HUES64 (cell line): ENCODE data around the gene CLCN4.

Source experiments
- H3K27ac ChIP-seq: 2 replicates; pipeline ENCODE4 v1.7.0; 2013; ENCODE audit warnings: low read depth, low read length, inconsistent platforms
- H3K27me3 ChIP-seq: 2 replicates; pipeline ENCODE4 v1.6.1; 2013; ENCODE audit warnings: mild to moderate bottlenecking, low read length; ENCODE audit not compliant: insufficient read depth
- H3K36me3 ChIP-seq: 2 replicates; pipeline ENCODE4 v1.6.1; 2013; ENCODE audit warnings: mild to moderate bottlenecking, low read length; ENCODE audit not compliant: insufficient read depth
- H3K4me1 ChIP-seq: 2 replicates; pipeline ENCODE4 v1.6.1; 2013; ENCODE audit warnings: mild to moderate bottlenecking, low read length, moderate library complexity; ENCODE audit not compliant: insufficient read depth
- H3K4me3 ChIP-seq: 2 replicates; pipeline ENCODE4 v1.5.1; 2013; ENCODE audit warnings: mild to moderate bottlenecking, low read length, moderate library complexity
- H3K9ac ChIP-seq: 2 replicates; pipeline ENCODE4 v1.6.1; 2013; ENCODE audit warnings: mild to moderate bottlenecking, low read depth, low read length
- H3K9me3 ChIP-seq: 2 replicates; pipeline ENCODE4 v1.6.1; 2013; ENCODE audit warnings: low read depth, low read length; ENCODE audit not compliant: insufficient read depth
- WGBS: fragments of 150-250, 120-280 bp; methylation state at CpG from one replicate; pipeline ENCODE4 v1.1.7; 2013; ENCODE audit warnings: missing lambda C conversion rate; 5-methylcytosine and 5-hydroxymethylcytosine counted together

CLCN4 gene

DNA sequence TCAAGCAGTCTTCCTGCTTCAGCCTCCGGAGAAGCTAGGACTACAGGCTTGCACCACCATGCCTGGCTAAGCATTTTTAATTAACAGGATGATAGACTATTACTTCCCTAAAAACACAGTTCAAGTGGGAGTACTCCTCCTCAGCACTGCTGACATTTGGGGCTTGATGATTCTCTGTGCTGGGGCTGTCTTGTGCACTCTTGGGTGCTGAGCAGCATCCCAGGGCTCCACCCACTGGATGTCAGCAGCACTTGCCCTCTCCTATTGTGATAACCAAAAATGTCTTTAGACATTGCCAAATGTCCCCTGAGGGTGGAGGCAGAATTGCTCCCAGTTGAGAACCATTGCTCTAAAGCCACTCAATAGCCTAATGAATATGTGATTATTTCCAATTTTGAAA is 60.4 kb downstream of the CLCN4 start:
- Histone ChIP-seq H3K36me3 (no peaks in the 10 kb centered on the region), H3K27me3 (no peaks in the 10 kb centered on the region), H3K9ac (no peak overlapping the region), H3K27ac (no peak overlapping the region), H3K9me3 (no peaks in the 10 kb centered on the region), H3K4me3 (no peak overlapping the region), H3K4me1 (no peaks in the 10 kb centered on the region)
- WGBS = 100% methylated on average over 1 of the region's 1 CpG

DNA sequence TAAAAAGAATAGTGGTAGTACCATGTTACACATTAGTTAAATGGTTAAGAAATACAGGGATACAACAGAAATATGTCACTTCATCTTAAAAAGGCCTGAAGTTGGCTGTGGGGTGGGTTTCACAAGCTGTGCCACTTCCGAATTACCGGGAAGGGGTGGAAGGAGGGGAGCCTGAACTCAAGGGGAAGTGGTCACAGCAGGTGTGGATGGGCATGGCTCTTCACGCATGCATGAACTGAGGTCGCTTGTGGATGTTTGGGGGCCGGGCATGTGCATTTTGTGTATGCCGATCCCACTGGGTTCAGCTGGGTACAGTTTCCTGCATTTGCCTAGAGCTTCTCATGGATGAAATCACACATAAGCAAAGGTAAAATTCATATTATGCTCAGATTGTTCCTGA is 64.9 kb downstream of the CLCN4 start:
- WGBS = 95% methylated on average over 6 of the region's 6 CpGs
- Histone ChIP-seq H3K9me3 (no peaks in the 10 kb centered on the region), H3K27me3 (no peaks in the 10 kb centered on the region), H3K4me3 (no peak overlapping the region), H3K27ac (no peak overlapping the region), H3K9ac (no peak overlapping the region), H3K4me1 (no peaks in the 10 kb centered on the region), H3K36me3 (no peaks in the 10 kb centered on the region)

DNA sequence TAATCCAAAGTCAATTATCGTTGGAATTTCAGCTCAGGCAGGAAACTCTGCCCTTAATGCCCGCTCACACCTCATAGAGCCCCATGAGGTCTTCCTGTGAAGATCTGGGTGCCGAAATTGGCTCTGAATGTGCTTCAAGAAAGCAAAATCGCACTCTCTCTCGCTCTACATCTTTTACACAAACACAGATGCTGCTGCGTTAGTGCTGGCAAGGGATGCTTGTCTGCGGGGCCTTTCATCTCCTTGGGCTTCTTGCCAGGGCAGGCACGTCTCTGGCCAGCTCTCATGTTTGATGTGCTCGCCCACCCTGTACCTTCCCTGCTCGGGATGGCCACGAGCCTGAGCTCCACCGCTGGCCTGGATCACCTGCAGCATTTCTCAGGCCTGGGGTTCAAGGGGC is 66.5 kb downstream of the CLCN4 start:
- H3K9me3 ChIP-seq = no peaks in the 10 kb centered on the region
- H3K27ac ChIP-seq = no peak overlapping the region
- H3K9ac ChIP-seq = no peak overlapping the region
- WGBS = 94% methylated on average over 12 of the region's 12 CpGs
- H3K27me3 ChIP-seq = no peaks in the 10 kb centered on the region
- no peaks in the 10 kb centered on the region for H3K4me1 ChIP-seq
- H3K36me3 ChIP-seq = no peaks in the 10 kb centered on the region
- no peak overlapping the region for H3K4me3 ChIP-seq

DNA sequence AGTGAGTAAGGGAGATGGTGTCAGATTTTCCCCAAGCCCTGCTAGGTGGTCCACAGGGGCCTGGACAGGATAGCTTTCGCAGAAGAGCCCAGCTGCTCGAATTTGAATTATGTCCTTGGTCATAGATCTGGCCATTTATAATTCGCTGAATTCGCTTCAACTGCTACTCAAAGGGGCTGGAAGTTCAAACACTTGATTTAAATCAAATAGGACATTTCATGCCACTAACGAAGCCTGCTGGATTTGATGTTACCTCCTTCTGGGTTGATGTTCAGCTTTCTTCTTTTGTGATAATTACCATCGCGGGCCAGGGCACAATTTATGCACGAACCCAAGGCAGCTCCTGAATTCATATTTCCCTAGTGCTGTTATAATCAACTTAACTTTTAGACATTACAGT is 67.0 kb downstream of the CLCN4 start:
- Histone ChIP-seq H3K9ac (no peak overlapping the region), H3K9me3 (no peaks in the 10 kb centered on the region), H3K27me3 (no peaks in the 10 kb centered on the region), H3K4me3 (no peak overlapping the region), H3K36me3 (no peaks in the 10 kb centered on the region), H3K4me1 (no peaks in the 10 kb centered on the region), H3K27ac (no peak overlapping the region)
- WGBS = 93% methylated on average over 8 of the region's 8 CpGs

DNA sequence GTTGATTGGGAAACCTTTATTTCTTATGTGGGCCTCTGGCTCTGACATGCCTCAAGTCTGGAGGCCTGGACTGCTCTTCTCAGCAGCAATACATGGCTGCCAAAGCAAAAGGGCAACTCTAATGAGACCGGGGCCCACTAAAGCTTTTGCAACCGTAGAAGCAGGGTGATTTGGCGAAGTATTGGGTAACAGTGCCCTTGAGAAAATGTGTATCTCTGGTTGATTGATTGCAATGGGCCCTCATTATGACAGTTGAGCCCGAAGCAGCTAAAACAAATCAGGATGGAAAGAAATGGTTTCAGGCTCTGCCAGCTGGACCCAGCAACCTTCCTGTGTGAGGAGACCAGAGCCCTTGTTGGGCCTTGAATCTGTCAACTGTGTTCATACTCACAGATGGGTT is 73.4 kb downstream of the CLCN4 start:
- no peaks in the 10 kb centered on the region for H3K9me3 ChIP-seq
- H3K9ac ChIP-seq = no peak overlapping the region
- 96% methylated on average over 4 of the region's 4 CpGs for WGBS
- no peaks in the 10 kb centered on the region for H3K4me1 ChIP-seq
- H3K36me3 ChIP-seq = no peaks in the 10 kb centered on the region
- no peaks in the 10 kb centered on the region for H3K27me3 ChIP-seq
- no peak overlapping the region for H3K4me3 ChIP-seq
- H3K27ac ChIP-seq = no peak overlapping the region

DNA sequence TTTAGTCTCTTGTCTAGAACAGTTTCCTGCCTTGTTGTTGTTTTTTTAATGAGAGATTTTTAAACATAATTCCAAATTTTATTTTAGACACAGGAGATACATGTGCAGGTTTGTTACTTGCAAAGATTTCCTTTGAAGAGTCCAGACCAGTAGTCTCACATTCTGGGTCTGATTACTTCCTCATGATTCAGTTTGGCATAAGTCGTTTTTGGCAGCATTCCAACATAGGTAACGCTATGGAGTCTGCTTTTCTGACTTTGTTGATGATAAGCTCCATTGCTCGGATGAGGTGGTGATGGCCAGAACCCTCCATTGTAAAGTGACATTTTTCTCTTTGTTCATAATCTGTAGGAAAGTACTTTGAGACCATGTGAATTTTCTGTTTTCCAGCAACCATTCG is 74.7 kb downstream of the CLCN4 start:
- H3K27ac ChIP-seq = no peak overlapping the region

DNA sequence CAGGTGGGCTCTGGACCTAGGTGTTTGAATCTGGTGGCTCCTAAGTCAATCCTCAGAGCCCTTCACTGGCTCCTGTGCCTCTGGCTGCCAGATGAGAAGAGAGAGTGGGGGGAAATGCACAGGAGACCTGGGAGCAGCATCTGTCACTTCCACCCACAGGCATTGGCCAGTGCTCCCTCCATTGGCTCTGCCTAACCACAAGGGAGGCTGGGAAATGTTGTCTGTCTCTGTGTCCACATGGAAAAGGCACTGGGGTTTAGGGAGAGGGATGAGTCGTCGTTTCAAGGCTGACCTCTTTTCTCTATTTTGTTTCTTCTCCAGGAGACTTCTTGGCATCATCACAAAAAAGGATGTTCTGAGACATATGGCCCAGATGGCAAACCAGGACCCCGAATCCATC is 76.4 kb downstream of the CLCN4 start:
- Histone ChIP-seq H3K9ac (no peak overlapping the region), H3K4me3 (no peak overlapping the region), H3K36me3 (no peaks in the 10 kb centered on the region), H3K27ac (no peak overlapping the region), H3K27me3 (no peaks in the 10 kb centered on the region), H3K4me1 (no peaks in the 10 kb centered on the region), H3K9me3 (no peaks in the 10 kb centered on the region)
- WGBS = 83% methylated on average over 1 of the region's 3 CpGs

More for the DNA sequence above, 74.7 kb downstream of the CLCN4 start:
- H3K9ac ChIP-seq = no peak overlapping the region
- no peaks in the 10 kb centered on the region for H3K27me3 ChIP-seq
- H3K4me1 ChIP-seq = no peaks in the 10 kb centered on the region
- H3K36me3 ChIP-seq = no peaks in the 10 kb centered on the region
- no peaks in the 10 kb centered on the region for H3K9me3 ChIP-seq
- H3K4me3 ChIP-seq = no peak overlapping the region
- 91% methylated on average over 3 of the region's 4 CpGs for WGBS

DNA sequence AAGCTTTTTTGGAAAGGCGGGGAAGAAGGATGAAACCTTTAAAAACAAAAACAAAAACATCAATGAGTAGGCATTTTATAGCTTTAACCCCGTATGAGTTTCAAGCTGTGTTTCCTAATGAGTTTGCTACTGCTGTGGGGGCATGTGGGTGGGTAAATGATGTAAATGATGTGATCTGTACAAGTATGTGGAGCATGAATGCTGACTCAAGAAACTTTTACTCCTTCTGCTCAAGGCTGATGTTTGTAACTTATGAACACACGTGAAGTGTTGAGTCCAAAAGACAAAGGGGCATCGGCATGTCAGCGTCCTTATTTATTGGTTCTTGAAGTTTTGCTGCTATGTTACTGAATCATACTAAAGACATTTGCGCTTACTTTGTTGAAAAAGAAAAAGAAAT is 76.9 kb downstream of the CLCN4 start:
- Histone ChIP-seq H3K4me3 (no peak overlapping the region), H3K27ac (no peak overlapping the region), H3K36me3 (no peaks in the 10 kb centered on the region), H3K9ac (no peak overlapping the region), H3K4me1 (no peaks in the 10 kb centered on the region), H3K9me3 (no peaks in the 10 kb centered on the region), H3K27me3 (no peaks in the 10 kb centered on the region)
- whole genome bisulfite sequencing = 98% methylated on average over 5 of the region's 6 CpGs

DNA sequence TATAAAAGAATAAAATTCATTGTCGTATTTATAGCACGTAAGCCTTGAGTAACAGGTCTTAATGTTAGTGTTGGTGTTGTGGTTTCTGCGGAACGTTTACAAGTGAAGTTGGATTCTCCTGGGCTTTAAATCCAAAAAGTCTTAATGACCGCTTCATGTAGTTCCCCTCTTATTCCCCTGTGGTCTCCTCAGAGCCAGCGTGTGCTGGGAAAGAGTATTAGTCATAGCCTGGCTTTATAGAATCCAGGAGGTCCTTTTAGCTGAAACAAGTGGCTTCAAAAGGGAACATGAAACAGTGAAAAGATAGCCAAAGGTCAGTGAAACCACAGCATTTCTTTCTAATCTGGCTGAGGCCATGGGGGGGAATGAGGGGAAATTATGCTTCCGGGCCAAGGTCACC is 79.1 kb downstream of the CLCN4 start:
- Histone ChIP-seq H3K4me1 (no peaks in the 10 kb centered on the region), H3K36me3 (no peaks in the 10 kb centered on the region), H3K4me3 (no peak overlapping the region), H3K27ac (no peak overlapping the region), H3K9ac (no peak overlapping the region), H3K27me3 (no peaks in the 10 kb centered on the region), H3K9me3 (no peaks in the 10 kb centered on the region)
- 92% methylated on average over 7 of the region's 7 CpGs for WGBS

DNA sequence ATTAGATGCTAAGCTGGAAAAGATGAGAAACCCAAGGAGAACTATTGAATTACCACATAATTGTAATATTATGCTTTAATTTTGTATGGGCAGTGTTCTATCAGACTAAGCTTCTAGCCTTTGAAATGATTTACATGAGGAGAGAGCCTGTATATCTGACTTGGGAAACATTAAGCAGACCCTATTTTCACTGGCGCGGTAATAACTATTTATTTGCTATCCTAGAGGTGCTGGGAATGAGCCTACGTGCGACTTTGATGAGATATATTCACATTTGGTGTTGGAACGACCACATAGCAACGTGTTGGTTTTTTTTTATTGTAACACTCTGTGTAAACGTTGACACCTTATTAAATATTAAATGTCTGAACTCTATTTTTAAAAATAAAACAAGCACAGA is 80.5 kb downstream of the CLCN4 start:
- Histone ChIP-seq H3K4me3 (no peak overlapping the region), H3K9me3 (no peaks in the 10 kb centered on the region), H3K36me3 (no peaks in the 10 kb centered on the region), H3K9ac (no peak overlapping the region), H3K4me1 (no peaks in the 10 kb centered on the region), H3K27me3 (no peaks in the 10 kb centered on the region), H3K27ac (no peak overlapping the region)
- 96% methylated on average over 4 of the region's 7 CpGs for WGBS

DNA sequence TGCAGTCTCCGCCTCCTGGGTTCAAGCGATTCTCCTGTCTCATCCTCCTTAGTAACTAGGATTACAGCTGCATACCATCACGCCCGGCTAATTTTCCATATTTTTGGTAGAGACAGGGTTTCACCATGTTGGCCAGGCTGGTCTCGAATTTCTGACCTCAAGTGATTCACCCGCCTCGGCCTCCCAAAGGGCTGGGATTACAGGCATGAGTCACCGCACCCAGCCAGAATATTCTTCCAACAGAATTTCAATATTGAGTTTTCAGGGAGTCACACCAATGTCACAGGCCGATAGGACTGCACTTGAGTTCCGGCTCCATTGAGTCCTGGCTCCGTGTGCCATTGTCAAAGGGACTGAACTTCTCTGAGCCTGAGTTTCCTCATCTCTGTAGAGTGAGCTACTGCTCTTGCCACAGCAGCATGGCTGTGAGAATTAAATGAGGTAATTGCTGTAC is 82.9 kb downstream of the CLCN4 start:
- H3K27ac ChIP-seq = no peak overlapping the region
- no peak overlapping the region for H3K4me3 ChIP-seq
- 88% methylated on average over 11 of the region's 11 CpGs for WGBS
- no peak overlapping the region for H3K9ac ChIP-seq
- H3K36me3 ChIP-seq = no peaks in the 10 kb centered on the region
- no peaks in the 10 kb centered on the region for H3K9me3 ChIP-seq
- H3K27me3 ChIP-seq = no peaks in the 10 kb centered on the region
- H3K4me1 ChIP-seq = no peaks in the 10 kb centered on the region

DNA sequence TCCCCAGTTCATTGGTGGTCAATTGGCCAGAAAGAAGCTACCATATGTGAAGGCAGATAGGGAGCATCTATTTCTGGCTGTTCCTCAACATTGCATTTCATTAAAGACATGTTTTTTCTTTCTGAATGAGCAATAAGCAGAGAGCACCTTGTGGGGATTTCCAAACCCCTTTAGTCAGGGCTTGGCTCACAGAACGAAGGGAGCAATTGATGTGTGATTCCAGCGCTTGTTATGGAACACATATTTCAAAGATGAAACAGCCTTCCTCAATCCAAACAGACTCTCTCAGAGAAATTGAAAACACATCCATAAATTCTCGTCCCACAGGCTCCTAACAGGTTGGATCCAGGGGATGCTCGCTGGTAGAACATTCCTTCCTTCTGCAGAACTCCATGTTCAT is 84.1 kb downstream of the CLCN4 start:
- no peaks in the 10 kb centered on the region for H3K4me1 ChIP-seq
- H3K27ac ChIP-seq = no peak overlapping the region
- no peak overlapping the region for H3K4me3 ChIP-seq
- no peak overlapping the region for H3K9ac ChIP-seq
- H3K9me3 ChIP-seq = no peaks in the 10 kb centered on the region
- no peaks in the 10 kb centered on the region for H3K36me3 ChIP-seq
- WGBS = 89% methylated on average over 4 of the region's 4 CpGs
- no peaks in the 10 kb centered on the region for H3K27me3 ChIP-seq
